Measurements from ENCODE around the gene LRP11. TPM values are rescaled to one million over a fixed set of nuclear protein-coding genes. Genes with fewer than 3 reads are reported as not detected.

Gene LRP11
- total and polyA plus RNA-seq, 2 of the 13 experiments (the other 11 are each of a cell fraction or from before 2014, with no cell fraction given) = 32.4 to 48.9 TPM

GRCh38 chr6:149831308-149831820, 32.8 kb downstream of the LRP11 start (continued):
- TF ChIP-seq MXI1 (IDR thresholded peaks at IDR 0.05; ENCODE audit: borderline replicate concordance, low read depth, low read length) (peak; percentile 68; the same call in 1 of the 3 replicates), KLF15 (CRISPR knock-in tag; IDR thresholded peaks at IDR 0.05; ENCODE audit: borderline replicate concordance) (no peak), TFE3 (CRISPR knock-in tag; IDR thresholded peaks at IDR 0.05) (peak; percentile 54; the same call in 1 of the 2 replicates), KDM6A (CRISPR knock-in tag; IDR thresholded peaks at IDR 0.05; ENCODE audit: low read depth) (0 out of 2 replicates have a peak, but pooled peaks have one; percentile 18), ZNF567 (CRISPR knock-in tag; IDR thresholded peaks at IDR 0.05; ENCODE audit: borderline replicate concordance) (peak; percentile 75; the same call in 1 of the 2 replicates), ZNF263 (CRISPR knock-in tag; IDR thresholded peaks at IDR 0.05) (peak; percentile 61; the same call in 1 of the 2 replicates), FOXO1 (CRISPR knock-in tag; IDR thresholded peaks at IDR 0.05) (peak; percentile 66), HMGXB4 (CRISPR knock-in tag; IDR thresholded peaks at IDR 0.05; ENCODE audit: borderline replicate concordance in 1 of 2, low read depth in 1 of 2) (peak; percentile 33 to 62; a peak in 1 of 4 replicates), KLF16 (CRISPR knock-in tag; IDR thresholded peaks at IDR 0.05) (no peak), SNAPC2 (CRISPR knock-in tag; IDR thresholded peaks at IDR 0.05) (no peak), HDAC2 (CRISPR knock-in tag; IDR thresholded peaks at IDR 0.05) (peak; percentile 74), MYC (CRISPR knock-in tag; IDR thresholded peaks at IDR 0.05; ENCODE audit: borderline replicate concordance) (peak; percentile 70; the same call in 1 of the 2 replicates), ZNF558 (CRISPR knock-in tag; IDR thresholded peaks at IDR 0.05; ENCODE audit: borderline replicate concordance) (no peak), ZBTB20 (CRISPR knock-in tag; IDR thresholded peaks at IDR 0.05; ENCODE audit: borderline replicate concordance, low read depth) (peak; percentile 87; the same call in 1 of the 2 replicates), ZBTB7B (CRISPR knock-in tag; IDR thresholded peaks at IDR 0.05) (peak; percentile 59; the same call in 1 of the 2 replicates), ZNF207 (IDR thresholded peaks at IDR 0.05; ENCODE audit: borderline replicate concordance) (no peak), ZNF605 (CRISPR knock-in tag; IDR thresholded peaks at IDR 0.05) (peak; percentile 54; the same call in 1 of the 2 replicates), ZSCAN31 (CRISPR knock-in tag; IDR thresholded peaks at IDR 0.05; ENCODE audit: low read depth) (0 out of 2 replicates have a peak, but pooled peaks have one; percentile 1), ETV6 (CRISPR knock-in tag; conservative IDR thresholded peaks at IDR 0.05) (no peak), ZNF34 (CRISPR knock-in tag; IDR thresholded peaks at IDR 0.05; ENCODE audit: borderline replicate concordance) (0 out of 2 replicates have a peak, but pooled peaks have one; percentile 25), RBAK (CRISPR knock-in tag; IDR thresholded peaks at IDR 0.05) (0 out of 2 replicates have a peak, but pooled peaks have one; percentile 33), ARNTL (CRISPR knock-in tag; IDR thresholded peaks at IDR 0.05) (0 out of 2 replicates have a peak, but pooled peaks have one; percentile 21), GZF1 (CRISPR knock-in tag; IDR thresholded peaks at IDR 0.05) (peak; percentile 83; the same call in 1 of the 2 replicates), ZNF230 (CRISPR knock-in tag; IDR thresholded peaks at IDR 0.05) (0 out of 2 replicates have a peak, but pooled peaks have one; percentile 65), SYNCRIP (IDR thresholded peaks at IDR 0.05; ENCODE audit: insufficient read depth, low read depth, low read length) (no peak), ZNF550 (CRISPR knock-in tag; IDR thresholded peaks at IDR 0.05; ENCODE audit: borderline replicate concordance) (0 out of 2 replicates have a peak, but pooled peaks have one; percentile 64)
- TF ChIP-seq, protein P1, sequence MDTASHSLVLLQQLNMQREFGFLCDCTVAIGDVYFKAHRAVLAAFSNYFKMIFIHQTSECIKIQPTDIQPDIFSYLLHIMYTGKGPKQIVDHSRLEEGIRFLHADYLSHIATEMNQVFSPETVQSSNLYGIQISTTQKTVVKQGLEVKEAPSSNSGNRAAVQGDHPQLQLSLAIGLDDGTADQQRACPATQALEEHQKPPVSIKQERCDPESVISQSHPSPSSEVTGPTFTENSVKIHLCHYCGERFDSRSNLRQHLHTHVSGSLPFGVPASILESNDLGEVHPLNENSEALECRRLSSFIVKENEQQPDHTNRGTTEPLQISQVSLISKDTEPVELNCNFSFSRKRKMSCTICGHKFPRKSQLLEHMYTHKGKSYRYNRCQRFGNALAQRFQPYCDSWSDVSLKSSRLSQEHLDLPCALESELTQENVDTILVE (CRISPR knock-in tag; IDR thresholded peaks at IDR 0.05) = 0 out of 2 replicates have a peak, but pooled peaks have one; percentile 17
